ENCODE data around the gene PTPRA.
"Not testable (repeated sequence)": the region's sequence is repeated elsewhere in the genome, so short reads cannot be mapped to it uniquely, and the experiment has no call there.

PTPRA gene

GRCh38 chr20:2873010-2873746 is at the start of gene PTPRA:
Gene PTPRA, plus strand, starts transcription at chr20:2873481. Its CDS starts 90,797 bp downstream, at chr20:2964278.
- no peak for FAIRE-seq

DNA sequence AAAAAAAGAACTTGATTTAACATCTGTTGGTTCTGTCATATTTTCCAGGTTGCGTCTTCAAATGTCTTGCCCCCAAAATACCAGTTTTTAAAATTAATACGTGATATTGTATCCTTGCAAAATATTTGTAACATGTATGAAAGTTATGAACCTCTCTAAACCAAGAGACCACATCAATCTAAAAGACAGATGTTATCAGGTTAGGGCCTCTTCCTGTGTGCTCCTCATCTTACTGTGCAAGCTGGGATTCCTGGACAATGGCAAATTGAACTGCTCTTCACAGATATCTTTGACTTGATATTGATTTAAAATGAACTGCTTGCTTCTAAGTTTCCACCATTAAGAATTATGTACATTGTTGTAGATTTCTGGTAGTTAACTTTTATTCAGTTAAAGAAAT is 47.5 kb upstream of the PTPRA start:
- no peak for FAIRE-seq

DNA sequence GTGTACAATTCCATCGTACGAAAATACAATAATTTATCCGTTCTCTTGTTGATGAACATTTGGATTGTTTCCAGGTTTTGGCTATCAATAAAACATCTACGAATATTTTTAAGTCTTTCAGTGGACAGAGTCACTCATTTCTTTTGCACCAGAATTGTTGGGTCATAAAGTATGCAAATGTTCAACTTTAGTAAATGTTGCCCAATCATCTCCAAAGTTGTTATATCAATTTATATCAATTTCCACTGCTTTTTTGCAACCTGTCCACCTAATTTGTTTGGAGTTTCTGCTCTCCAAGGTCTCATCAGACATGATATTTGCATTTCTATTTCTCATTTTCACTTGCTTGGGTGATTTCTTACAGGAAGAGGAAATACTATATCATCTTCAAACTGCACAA is 46.6 kb upstream of the PTPRA start:
- FAIRE-seq = no peak

DNA sequence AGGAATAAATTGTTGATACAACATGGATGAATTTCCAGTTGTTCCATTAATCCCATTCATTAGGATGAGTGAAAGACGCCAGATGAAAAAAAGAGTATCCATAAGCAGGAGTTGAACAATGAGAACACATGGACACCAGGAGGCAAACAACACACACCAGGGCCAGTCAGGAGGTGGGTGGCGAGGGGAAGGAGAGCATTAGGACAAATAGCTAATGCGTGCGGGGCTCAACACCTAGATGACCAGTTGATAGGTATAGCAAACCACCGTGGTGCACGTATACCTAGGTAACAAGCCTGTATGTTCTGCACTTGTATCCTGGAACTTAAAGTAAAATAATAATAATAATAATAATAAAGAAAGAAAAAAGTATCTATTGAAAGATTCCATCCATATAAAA is 43.9 kb upstream of the PTPRA start:
- no peak for FAIRE-seq

GRCh38 chr20:2831206-2831605 is 42.1 kb upstream of the PTPRA start:
- not testable (repeated sequence) for FAIRE-seq

DNA sequence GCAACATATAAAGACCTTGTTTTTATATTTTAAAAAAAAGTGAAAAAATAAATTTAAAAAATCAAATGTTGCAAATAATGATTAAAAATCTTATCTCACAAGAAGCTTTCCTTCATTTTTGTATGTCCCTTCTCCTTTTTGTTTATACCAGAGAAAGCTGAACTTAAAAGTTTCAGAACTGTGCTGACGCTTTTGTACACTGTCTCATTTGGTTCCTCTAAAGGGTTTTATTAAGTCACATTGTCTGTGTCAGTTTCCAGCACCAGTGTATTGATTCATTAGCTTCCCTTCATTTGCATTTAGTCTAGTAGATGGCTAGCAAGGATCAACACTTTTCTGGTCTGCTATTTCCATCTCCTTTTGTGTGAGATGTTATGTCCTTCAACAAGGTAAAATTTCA is 39.5 kb upstream of the PTPRA start:
- FAIRE-seq = no peak

DNA sequence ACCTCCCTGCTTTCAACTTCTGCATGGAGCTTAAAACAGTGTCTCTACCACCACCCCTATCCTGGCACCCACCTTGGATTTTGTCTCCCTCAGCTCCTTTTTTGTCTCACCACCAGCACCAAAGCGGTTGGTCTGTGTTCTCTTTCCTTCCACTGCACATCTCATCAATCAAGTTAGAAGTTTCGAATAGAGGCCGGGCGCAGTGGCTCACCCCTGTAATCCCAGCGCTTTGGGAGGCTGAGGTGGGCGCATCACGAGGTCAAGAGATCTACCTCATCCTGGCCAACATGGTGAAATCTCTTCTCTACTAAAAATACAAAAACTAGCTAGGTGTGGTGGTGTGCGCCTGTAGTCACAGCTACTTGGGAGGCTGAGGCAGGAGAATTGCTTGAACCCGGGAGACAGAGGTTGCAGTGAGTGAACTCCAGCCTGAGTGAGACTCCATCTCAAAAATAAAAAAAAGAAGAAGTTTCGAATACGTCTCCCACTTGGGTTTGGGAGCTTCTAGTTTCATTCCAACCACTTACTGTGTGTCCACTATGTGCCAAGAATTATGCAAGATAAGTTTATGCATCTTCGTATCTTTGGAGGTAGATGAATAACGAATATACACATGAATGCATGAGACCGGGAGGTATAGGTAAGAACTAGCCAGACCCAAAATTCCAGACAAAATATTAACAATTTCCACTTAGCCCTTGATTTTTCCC is 38.7 kb upstream of the PTPRA start:
- no peak for FAIRE-seq

DNA sequence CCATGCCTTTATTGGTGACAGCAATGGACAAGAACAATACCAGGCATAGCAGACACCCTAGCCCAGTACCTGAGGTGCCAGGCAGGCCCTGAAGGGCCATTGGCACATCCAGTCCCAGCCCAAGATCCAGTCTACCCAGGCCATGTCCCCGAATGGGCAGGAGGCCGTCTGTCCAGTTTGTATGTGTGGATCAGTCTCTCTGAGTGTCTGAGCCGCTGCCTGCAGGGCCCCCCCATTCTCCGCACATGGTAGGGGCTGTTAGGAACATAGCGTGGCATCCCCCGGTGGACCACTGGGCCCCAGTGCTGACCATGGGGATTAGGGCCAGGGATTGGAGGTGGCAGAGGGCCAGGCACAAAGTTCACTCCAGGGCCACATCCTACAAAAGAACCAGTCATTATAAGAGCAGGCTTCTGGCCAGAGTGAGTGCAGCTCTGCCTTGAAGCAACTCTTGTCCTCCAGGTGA is 37.9 kb upstream of the PTPRA start:
- FAIRE-seq = no peak

DNA sequence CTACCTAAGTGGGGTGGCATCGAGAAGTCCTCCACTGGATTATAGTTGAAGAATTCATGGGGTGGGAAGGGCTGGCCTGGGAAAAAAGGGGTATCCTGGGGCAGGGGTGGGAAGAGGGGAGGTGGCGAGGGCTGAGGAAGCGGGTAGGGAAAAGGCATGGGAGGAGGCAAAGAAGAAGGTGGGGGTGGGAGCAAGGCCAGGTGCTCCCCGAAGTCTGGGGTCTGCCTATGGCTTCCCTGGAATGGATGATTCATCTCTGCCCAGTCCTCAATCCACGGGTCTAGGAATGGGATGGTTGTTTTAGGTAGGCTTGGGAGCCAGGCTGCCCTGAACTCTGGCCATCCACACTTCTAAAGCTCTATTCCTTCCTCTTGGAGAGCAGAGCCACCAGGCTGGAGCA is 37.2 kb upstream of the PTPRA start:
- FAIRE-seq = no peak

DNA sequence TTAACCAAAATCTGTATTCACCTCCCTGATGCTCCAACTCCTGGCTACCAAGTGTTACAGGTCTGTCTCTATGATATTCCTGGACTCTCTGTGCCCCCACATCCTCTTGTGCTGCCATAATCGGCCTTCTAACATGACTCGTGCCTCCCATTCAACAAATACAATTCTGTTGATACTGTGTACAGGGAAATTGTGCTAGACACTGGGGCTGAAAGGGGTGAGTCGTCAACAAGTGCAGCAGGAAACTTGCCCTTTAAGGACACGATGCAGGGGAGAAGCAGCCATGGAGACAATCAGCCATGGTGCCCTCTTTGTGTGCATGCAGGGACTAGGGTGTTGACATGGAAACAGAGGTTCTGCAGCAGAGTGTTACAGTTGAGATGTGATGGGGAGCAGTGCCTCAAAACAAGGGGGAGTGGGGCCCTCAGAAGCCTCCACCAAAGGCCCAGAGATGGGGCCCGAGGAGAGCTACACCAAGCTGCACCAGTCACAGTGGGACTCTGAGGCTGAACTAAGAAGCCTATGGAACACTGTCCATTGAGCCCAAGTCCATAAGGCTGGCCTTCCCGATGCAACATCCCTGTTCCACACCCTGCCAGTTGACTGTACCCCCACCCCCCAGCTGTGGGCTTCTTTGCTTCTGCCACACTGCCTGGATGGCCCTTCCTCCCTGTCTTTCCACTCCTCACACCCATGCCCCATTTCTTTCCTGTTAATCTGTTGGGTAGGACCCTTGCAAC is 35.9 kb upstream of the PTPRA start:
- no peak for FAIRE-seq

- no peak for FAIRE-seq
Observed at GRCh38 chr20:2838170-2838797, 35.0 kb upstream of the PTPRA start.

- no peak for FAIRE-seq
Observed at GRCh38 chr20:2838847-2839671, 34.2 kb upstream of the PTPRA start.

DNA sequence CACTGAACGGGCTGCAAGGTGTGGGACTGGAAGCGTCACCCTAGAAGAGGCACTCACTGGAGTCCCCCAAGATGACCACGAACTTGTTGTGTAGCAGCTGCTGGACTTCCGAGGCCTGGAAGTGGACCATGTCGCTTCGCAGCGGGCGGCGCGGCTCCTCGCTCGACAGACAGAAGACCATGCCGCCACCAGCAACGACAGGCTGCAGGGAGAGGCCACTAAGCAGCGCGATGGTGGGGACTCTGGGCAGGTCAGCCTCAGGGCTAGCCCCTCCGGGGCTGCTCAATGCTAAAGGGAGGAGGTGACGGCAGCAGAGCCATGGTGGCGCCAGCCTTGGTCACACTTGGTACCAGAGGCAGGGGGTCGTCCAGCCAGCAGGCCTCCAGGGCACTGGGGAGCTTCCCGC is 33.5 kb upstream of the PTPRA start:
- FAIRE-seq = no peak

GRCh38 chr20:2840138-2840966 is 32.9 kb upstream of the PTPRA start, which contains the start of the genes PCED1A and VPS16:
Gene PCED1A, minus strand, starts transcription at chr20:2840655. Its CDS starts 743 bp downstream, at chr20:2839912.
Gene VPS16, plus strand, starts transcription at chr20:2840745. Its CDS starts 30 bp downstream, at chr20:2840775.
- no peak for FAIRE-seq

DNA sequence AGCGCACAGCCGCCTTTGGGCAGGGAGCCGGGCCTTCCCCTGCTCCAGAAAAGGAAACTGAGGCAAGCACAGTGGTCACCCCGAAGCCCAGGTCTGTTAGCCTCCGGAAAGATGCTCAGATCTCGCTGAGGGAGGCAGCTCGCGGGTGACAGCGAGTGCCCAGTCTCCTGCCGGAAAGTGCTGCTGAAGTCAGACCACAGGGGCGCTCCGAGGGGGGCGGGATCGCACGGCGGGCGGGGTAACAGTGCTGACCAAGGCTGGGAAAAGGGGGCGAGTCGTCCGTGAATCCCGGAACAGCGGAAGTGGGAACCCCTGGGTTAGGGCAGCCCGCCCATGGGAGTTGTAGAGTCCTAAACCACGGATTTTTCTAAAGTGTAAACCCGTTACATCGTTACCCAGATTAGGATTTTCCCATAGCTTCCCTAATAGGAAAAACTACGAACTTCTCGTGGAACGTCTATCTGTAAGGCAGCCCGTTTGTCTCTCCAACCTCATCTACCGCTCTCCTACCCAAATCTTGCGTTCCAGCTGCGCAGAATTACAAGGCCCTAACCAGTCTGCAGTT is 32.2 kb upstream of the PTPRA start:
- FAIRE-seq = no peak

DNA sequence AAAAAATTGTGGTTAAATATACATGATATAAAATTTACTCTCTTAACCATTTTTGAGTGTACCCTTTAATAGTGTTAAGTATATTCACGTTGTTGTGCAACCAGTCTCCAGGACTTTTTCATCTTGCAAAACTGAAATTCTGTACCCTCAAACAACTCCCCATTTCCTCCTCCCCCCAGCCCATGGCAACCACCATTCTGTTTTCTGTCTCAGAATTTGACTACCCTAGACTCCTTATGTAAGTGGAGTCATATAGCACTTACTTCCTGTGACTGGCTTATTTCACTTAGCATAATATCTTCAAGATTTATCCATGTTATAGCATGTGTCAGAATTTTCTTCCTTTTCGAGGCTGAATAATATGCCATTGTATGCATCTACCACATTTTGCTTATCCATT is 27.7 kb upstream of the PTPRA start:
- no peak for FAIRE-seq

DNA sequence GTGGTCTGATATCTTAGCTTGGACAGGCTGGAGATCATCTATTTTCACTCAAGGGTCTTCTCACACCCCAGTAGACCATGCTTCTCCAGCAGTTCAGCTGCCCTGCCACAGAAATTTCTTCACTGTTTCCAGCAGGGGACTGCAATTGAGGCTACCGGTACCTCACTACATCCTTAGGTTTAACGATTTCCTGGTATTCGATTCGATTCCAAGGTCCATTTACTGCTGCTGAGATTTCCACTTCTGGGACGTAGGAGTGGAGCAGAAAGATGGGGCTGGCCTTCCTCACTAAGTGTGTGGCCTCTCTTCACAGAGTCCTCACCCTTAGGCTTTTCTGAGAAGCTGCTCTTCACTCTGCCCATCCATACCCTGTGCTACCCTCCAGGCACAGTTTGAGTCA is 26.6 kb upstream of the PTPRA start:
- FAIRE-seq = no peak

DNA sequence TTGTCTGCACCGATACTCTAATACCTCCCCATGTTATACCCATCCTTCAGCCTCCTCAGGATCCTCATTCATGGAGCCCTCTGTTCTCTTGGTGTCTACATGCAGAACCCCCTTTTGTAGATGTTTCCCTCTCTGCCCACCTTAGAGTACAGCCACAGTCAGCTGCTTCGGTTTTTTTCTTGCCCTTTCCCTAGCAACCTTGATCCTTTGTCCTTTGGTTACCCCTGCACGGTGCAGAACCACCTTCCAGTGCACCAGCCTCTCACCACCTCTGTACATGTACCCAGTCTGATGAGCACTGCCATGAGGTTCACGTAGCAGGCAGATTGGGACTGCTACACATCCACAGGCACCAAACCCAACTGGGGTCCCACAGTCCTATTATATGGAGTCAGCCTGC is 25.5 kb upstream of the PTPRA start:
- no peak for FAIRE-seq

DNA sequence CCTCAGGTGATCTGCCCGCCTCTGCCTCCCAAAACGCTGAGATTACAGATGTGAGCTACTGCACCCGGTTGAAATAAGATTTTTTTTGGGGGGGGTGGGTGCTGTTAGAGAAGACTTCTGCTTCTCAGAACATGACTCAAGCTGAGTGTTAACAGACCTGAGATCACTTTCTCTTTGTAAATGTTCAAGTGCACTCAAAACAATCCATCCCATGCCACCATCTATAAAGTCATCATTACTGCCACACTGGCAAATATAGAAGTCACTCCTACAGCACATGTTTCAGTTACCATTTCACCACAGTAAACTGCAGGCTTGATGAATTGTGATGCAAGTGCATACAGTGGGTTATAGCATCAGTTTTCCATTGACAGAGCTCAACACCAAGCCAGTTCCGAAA is 23.8 kb upstream of the PTPRA start:
- no peak for FAIRE-seq

DNA sequence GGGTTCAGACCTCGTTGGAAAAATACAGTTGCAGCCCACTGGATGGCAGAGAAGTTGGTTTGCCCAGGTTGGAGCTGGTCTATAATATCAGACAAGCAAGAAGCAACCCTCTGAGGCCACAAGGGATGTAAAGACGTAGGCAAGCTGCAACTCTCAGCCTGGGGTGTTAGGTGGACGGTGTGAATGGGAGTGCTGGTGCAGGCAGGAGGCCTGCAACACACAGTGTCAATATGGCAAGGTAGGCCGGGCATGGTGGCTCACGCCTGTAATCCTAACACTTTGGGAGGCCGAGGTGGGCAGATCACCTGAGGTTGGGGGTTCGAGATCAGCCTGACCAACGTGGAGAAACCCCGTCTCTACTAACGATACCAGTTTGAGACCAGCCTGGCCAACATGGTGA is 22.2 kb upstream of the PTPRA start:
- FAIRE-seq = no peak

GRCh38 chr20:2858591-2858990 is 14.7 kb upstream of the PTPRA start:
- FAIRE-seq = no peak

Measured in islet of Langerhans (tissue), 1 donor.